Smooth muscle cell (in vitro differentiated cells): ENCODE measurements around the gene UPF3A. TPM values are rescaled to one million over a fixed set of nuclear protein-coding genes. Genes with fewer than 3 reads are reported as not detected.

Experiments
- DNase-seq: peaks from one replicate; lab custom pipeline; 2025; ENCODE audit not compliant: unreplicated experiment; lab: John Stamatoyannopoulos, UW
- H2AFZ ChIP-seq: fragments of 200-600 bp; sonication (generic); 2 replicates; pipeline ENCODE4 v1.6.0; 2016; ENCODE audit warnings: antibody characterized with exemption, low read depth, mild to moderate bottlenecking
- H3F3A ChIP-seq: fragments of 200-600 bp; sonication (generic); 2 replicates; pipeline ENCODE4 v1.6.0; 2017; ENCODE audit warnings: antibody characterized with exemption, low read depth
- H3K27ac ChIP-seq: fragments of 200-600 bp; sonication (generic); 2 replicates; pipeline ENCODE4 v1.5.1; 2016; ENCODE audit warnings: low read depth, mild to moderate bottlenecking
- H3K27me3 ChIP-seq: fragments of 200-600 bp; sonication (generic); 2 replicates; pipeline ENCODE4 v1.6.1; 2016; ENCODE audit warnings: low read depth, mild to moderate bottlenecking
- H3K36me3 ChIP-seq: fragments of 200-600 bp; sonication (generic); 2 replicates; pipeline ENCODE4 v1.5.1; 2016; ENCODE audit warnings: low read depth
- H3K4me1 ChIP-seq: fragments of 200-600 bp; sonication (generic); 2 replicates; pipeline ENCODE4 v1.5.1; 2016; ENCODE audit warnings: low read depth
- H3K4me2 ChIP-seq: fragments of 200-600 bp; sonication (generic); 2 replicates; pipeline ENCODE4 v1.6.0; 2016; ENCODE audit warnings: mild to moderate bottlenecking
- H3K4me3 ChIP-seq: fragments of 200-600 bp; sonication (generic); 2 replicates; pipeline ENCODE4 v1.5.1; 2016; ENCODE audit warnings: mild to moderate bottlenecking
- H3K79me2 ChIP-seq: fragments of 200-600 bp; sonication (generic); 2 replicates; pipeline ENCODE4 v1.6.0; 2016; ENCODE audit warnings: low read depth, mild to moderate bottlenecking
- H3K9ac ChIP-seq: fragments of 200-600 bp; sonication (generic); 2 replicates; pipeline ENCODE4 v1.6.0; 2016; ENCODE audit warnings: low read depth
- H3K9me3 ChIP-seq: fragments of 200-600 bp; sonication (generic); replicated peaks from 2 replicates; pipeline ENCODE4 v1.5.1; 2016; ENCODE audit warnings: low read depth
- H4K20me1 ChIP-seq: fragments of 200-600 bp; sonication (generic); 2 replicates; pipeline ENCODE4 v1.6.0; 2016; ENCODE audit warnings: low read depth
- WGBS: methylation state at CpG from one replicate; pipeline ENCODE4 v1.1.7; 2016; ENCODE audit warnings: low lambda C conversion rate; 5-methylcytosine and 5-hydroxymethylcytosine counted together
- polyA plus RNA-seq: library from polyadenylated mRNA; unstranded; fragments of >200 nt; fragmentation: Nextera tagmentation; extraction: Ambion mirVana; gene quantifications from 2 replicates; pipeline ENCODE4 v1.2.1, GENCODE V29; 2016
- total RNA-seq: library from RNA; depleted of rRNA; stranded (reverse); fragments of >200 nt; gene quantifications from 2 replicates; pipeline ENCODE4 v1.2.3, GENCODE V29; 2014
- TF ChIP-seq, protein P1 (sequence below): fragments of 200-600 bp; sonication (generic); IDR thresholded peaks from 2 replicates; pipeline ENCODE4 v1.5.1; 2017; ENCODE audit warnings: borderline replicate concordance, mild to moderate bottlenecking, antibody characterized with exemption; ENCODE audit not compliant: insufficient read depth, poor library complexity, severe bottlenecking

UPF3A gene
- total and polyA plus RNA-seq, 2 experiments from 2014 or later: 22.4 to 34.1 TPM

DNA sequence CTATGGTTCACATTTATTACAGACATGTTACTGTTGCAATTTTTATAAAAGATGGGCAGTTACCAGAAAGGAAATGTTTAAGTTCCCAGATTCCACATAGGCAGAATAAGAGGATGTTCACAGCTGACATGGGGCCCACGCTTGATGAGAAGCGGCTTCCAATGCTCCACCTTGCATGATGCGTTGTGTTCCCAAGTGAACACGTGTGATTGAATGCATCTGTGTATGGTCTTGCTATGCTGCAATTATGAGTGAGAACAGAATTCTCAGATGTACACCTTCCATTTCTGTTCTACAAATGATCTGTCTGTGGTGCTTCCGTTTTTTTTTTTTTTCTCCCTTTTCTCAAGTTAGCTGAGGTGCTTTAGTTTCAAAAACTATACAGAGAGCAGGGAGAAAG is 15.5 kb downstream of the UPF3A start:
- no peaks in the 10 kb centered on the region for H3K9me3 ChIP-seq
- H3K4me3 ChIP-seq: no peak overlapping the region
- no peaks in the 10 kb centered on the region for H3F3A ChIP-seq
- peaks cover 7% of the 10 kb centered on the region for H3K79me2 ChIP-seq
- H4K20me1 ChIP-seq: peaks cover 5% of the 10 kb centered on the region
- H3K9ac ChIP-seq: no peak overlapping the region
- no peaks in the 10 kb centered on the region for H3K4me1 ChIP-seq
- no peak overlapping the region for H3K4me2 ChIP-seq
- no peak overlapping the region for H2AFZ ChIP-seq
- no peak overlapping the region for H3K27ac ChIP-seq
- no peak for DNase-seq
- TF ChIP-seq, protein P1, sequence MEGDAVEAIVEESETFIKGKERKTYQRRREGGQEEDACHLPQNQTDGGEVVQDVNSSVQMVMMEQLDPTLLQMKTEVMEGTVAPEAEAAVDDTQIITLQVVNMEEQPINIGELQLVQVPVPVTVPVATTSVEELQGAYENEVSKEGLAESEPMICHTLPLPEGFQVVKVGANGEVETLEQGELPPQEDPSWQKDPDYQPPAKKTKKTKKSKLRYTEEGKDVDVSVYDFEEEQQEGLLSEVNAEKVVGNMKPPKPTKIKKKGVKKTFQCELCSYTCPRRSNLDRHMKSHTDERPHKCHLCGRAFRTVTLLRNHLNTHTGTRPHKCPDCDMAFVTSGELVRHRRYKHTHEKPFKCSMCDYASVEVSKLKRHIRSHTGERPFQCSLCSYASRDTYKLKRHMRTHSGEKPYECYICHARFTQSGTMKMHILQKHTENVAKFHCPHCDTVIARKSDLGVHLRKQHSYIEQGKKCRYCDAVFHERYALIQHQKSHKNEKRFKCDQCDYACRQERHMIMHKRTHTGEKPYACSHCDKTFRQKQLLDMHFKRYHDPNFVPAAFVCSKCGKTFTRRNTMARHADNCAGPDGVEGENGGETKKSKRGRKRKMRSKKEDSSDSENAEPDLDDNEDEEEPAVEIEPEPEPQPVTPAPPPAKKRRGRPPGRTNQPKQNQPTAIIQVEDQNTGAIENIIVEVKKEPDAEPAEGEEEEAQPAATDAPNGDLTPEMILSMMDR: no peak
- peaks cover 4% of the 10 kb centered on the region for H3K36me3 ChIP-seq
- no peaks in the 10 kb centered on the region for H3K27me3 ChIP-seq
- WGBS: 96% methylated on average over 5 of the region's 5 CpGs

DNA sequence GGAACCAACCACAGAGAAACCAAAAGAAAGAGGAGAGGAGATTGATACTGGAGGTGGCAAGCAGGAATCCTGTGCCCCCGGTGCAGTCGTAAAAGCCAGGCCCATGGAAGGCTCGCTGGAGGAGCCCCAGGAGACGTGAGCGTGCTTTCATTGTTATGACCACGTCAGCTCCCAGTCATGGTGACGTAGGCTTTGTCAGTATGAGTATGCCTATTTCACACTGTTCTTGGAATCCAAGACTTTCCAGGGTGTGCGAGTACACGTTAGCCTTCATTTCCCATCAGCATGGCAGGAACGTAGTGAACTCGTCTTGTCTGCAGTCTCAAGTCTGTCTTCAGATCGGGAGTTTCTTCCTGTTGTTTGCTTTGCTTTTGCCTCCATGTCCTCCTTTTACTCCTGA is 17.5 kb downstream of the UPF3A start:
- Histone ChIP-seq H3K4me3 (no peak overlapping the region), H3K4me1 (no peaks in the 10 kb centered on the region), H3K79me2 (no peaks in the 10 kb centered on the region), H4K20me1 (peaks cover 5% of the 10 kb centered on the region), H3K36me3 (peaks cover 6% of the 10 kb centered on the region), H3K27me3 (no peaks in the 10 kb centered on the region), H3K4me2 (no peak overlapping the region), H3K9me3 (no peaks in the 10 kb centered on the region), H2AFZ (no peak overlapping the region), H3F3A (no peaks in the 10 kb centered on the region), H3K9ac (no peak overlapping the region), H3K27ac (no peak overlapping the region)
- TF ChIP-seq, protein P1: no peak
- no peak for DNase-seq
- WGBS: 88% methylated on average over 12 of the region's 12 CpGs

DNA sequence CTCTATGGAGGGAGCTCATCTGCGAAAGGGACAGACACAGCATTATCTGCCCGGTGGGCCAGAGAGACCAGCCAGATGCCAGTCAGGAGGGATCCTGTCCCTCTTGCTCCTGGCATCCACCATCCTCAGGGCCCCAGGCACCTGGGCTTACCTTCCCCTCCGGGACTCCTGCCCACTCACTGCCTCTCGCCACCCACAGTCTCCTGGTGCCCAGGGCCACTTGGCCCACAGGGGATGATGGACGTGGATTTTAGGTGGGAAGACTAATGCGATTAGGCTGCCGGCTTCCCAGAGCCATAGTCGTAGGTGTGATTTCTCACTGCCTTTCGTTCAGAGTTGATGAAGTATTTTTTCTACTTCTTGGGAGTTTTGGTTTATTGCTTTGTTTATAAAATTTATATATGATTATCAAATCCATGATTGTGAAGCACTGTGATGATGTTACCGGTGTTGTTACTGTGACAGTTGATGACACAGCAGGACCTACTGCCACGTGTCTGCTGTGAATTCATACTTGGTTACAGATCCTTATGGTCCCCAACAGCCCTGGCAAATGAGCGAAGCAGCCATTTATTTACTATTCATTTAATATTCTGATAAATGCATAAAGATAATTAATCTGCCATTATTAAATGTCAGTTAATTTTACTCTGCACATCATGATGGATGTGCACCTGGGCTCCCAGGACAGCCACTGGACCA is 18.4 kb downstream of the UPF3A start:
- Histone ChIP-seq H3K4me3 (no peak overlapping the region), H3K9me3 (no peaks in the 10 kb centered on the region)
- TF ChIP-seq, protein P1: no peak

DNA sequence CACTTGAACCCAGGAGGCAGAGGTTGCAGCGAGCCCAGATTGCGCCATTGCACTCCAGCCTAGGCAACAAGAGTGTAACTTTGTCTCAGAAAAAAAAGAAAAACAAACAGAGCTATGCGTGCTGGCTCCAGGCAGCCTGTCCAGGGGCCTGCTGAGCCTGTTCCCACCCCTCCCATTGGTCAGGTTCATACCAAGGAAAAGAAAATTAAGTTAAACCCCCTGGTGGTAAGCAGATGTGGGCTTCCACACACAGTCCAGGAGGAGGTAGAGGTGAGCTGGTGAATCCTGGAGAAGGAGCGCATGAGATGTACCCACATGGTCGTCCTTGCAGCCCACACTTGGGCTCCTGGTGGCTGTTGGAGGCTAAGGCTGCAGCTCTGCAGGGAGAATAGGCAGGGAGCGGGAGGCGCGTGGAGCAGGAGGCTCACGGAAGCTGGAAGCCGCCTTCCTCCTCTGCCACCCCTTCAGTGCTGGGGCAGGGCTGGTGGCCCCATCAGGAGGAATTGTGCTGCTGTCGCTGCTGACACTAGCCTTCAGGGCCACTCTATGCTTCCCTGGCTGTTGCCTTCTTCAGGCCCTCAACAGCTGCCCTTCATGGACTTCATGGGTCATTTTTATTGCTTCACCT is 22.4 kb downstream of the UPF3A start:
- no peaks in the 10 kb centered on the region for H3K27me3 ChIP-seq
- no peak overlapping the region for H3K27ac ChIP-seq
- no peak for DNase-seq
- no peak overlapping the region for H3K9ac ChIP-seq
- H3K9me3 ChIP-seq: no peaks in the 10 kb centered on the region
- TF ChIP-seq, protein P1: no peak
- H2AFZ ChIP-seq: no peak overlapping the region
- H3F3A ChIP-seq: no peaks in the 10 kb centered on the region
- H3K79me2 ChIP-seq: no peaks in the 10 kb centered on the region
- H3K4me1 ChIP-seq: no peaks in the 10 kb centered on the region
- 94% methylated on average over 11 of the region's 11 CpGs for WGBS
- H3K4me3 ChIP-seq: no peak overlapping the region
- H4K20me1 ChIP-seq: no peaks in the 10 kb centered on the region
- H3K36me3 ChIP-seq: peaks cover 10% of the 10 kb centered on the region
- H3K4me2 ChIP-seq: no peak overlapping the region

More for the DNA sequence above, 18.4 kb downstream of the UPF3A start:
- H3K9ac ChIP-seq: no peak overlapping the region
- H3K4me1 ChIP-seq: no peaks in the 10 kb centered on the region
- DNase-seq: no peak
- no peaks in the 10 kb centered on the region for H3F3A ChIP-seq
- H3K4me2 ChIP-seq: no peak overlapping the region
- H3K36me3 ChIP-seq: peaks cover 6% of the 10 kb centered on the region
- H4K20me1 ChIP-seq: peaks cover 5% of the 10 kb centered on the region
- 95% methylated on average over 12 of the region's 12 CpGs for WGBS
- H3K79me2 ChIP-seq: no peaks in the 10 kb centered on the region
- H3K27ac ChIP-seq: no peak overlapping the region
- H3K27me3 ChIP-seq: no peaks in the 10 kb centered on the region
- H2AFZ ChIP-seq: no peak overlapping the region
